ENCODE measurements around the gene VEGFB.
"Not testable (repeated sequence)": the region's sequence is repeated elsewhere in the genome, so short reads cannot be mapped to it uniquely, and the experiment has no call there.

VEGFB gene

DNA sequence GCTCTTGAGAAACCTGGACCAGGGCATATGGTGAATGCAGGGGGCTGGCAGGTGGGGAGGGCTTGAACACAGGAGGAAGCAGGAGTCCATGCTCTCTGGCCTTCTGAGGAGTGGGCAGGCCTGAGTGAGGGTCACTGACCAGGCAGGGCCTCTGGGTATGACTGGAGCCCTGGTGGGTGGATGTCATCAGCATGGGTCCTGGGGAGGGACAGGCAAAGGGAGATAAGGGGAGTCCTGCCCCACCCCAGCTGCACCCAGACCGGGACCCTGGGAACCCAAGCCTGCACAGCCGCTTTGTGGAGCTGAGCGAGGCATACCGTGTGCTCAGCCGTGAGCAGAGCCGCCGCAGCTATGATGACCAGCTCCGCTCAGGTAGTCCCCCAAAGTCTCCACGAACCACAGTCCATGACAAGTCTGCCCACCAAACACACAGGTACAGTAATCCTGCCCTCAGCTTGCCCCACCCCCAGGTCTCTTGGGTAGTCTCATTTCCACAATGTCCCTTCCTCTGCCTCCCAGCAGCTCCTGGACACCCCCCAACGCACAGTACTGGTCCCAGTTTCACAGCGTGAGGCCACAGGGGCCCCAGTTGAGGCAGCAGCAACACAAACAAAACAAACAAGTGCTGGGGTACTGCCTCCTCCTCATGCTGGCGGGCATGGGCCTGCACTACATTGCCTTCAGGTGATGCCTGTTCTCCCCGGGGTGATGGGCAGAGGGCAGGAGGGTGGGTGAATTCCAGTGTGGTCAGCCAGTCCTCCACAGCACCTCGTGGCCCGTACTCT, 2.0 kb upstream of the VEGFB start:
- no peak for DNase-seq

GRCh38 chr11:64232967-64233315, 1.4 kb upstream of the VEGFB start:
- DNase-seq = no peak

- DNase-seq = no peak
These were observed 429 bp downstream of the VEGFB start for GRCh38 chr11:64234647-64235379.

GRCh38 chr11:64235437-64236161, 1.2 kb downstream of the VEGFB start:
- no peak for DNase-seq

DNA sequence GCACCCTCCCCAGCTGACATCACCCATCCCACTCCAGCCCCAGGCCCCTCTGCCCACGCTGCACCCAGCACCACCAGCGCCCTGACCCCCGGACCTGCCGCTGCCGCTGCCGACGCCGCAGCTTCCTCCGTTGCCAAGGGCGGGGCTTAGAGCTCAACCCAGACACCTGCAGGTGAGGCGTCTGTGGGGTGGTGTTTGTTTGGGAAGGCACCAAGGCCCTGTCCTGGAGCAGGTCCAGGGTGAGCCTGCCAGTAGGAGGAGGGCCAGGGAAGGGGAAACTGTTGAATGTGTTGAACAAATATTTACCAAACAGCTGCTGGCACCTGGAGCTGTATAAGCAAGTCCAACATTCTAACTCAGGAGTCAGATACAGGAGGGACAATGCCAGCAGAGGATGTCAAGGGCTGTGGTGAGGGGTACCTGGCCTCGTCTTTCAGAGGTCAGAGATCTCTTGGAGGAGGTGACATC, 3.1 kb downstream of the VEGFB start:
- no peak for DNase-seq

DNA sequence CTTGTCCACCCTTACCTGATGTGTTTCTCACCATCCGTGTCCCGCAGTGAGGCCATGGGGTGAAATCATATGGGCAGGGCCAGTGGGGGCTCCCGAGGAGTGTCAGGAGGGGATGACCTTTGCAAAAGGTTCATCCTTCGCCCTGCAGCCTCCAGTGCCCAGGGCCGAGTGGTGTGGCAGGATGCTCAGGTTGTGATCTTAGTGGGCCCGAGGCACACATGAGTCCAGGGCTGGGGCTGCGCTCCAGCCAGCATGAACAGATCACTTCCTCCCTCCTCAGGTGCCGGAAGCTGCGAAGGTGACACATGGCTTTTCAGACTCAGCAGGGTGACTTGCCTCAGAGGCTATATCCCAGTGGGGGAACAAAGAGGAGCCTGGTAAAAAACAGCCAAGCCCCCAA, 3.7 kb downstream of the VEGFB start:
- DNase-seq = no peak

DNA sequence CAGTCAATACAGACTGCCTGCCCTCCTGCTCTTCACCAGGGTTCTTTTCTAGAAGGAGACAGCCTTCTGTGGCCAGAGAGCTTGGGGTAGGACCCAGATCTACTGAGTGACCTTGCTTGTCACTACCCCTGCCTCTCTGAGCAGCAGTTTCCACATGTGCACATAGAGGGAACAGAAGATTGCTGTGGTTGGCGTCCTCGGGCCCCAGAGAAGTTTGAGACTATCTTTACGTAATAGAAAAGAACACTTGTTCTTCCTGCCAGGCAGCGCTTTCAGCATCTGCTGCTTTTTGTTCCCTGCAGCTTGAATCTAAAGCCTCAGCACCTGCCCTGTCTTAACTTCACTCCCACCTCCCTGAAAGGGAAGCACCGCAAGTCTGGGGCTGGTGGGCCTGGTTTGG, 4.6 kb downstream of the VEGFB start:
- DNase-seq = peak in 1 of 2 donors; percentile 16

DNA sequence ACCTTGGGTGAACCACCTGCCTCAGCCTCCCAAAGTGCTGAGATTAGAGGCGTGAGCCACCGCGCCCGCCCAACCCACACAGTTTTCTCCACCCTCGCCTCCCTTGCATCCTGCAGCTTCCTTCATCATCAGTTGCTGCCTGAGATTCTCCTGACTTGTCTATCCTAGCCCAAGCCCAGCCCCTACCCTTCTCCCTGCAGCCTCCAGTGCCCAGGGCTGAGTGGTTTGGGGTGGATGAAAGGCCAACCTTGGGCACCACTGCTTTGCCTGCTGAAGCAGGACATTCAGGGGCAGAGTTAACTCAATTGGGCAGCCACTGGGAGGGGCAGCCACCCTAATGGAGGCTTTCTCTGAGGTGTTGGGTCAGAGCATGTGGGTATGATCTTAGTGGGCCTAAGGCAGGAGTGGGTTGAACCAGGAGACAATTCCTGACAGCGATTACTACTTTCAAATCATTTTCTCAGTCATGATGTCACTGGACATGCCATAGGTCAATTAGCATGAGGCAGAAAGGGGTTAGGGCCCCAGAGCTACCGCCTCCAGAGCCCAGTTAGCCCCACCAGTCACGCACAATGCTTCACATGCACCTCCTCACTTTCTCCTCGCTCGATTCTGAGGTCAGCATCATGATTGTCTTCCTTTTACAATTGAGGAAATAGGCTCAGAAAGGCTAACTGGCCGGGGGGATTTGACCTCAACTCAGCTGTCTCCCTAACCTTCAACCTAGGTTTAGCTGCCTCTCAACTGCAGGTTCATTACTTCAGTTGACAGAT, 5.5 kb downstream of the VEGFB start:
- no peak for DNase-seq

- peak; percentile 92 to 99 for DNase-seq
These were observed 6.3 kb downstream of the VEGFB start, which contains the start of gene FKBP2 for GRCh38 chr11:64240435-64241240. Gene FKBP2 (plus strand): TSS chr11:64241095. CDS start chr11:64242388, 1,293 bp downstream.

DNA sequence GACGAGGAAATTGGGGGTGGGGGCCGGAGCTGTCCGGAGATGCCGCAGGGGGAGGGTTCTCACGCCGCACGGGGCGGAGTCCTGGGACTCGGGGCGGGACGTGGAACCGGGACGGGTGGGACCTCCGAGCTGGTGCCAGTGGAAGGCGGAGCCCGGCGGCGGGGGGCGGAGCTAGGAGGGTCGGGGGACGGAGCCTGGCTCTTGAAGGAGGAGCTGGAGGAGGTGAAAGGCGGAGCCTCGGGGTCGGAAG, 6.8 kb downstream of the VEGFB start:
- peak; percentile 98 to 100 for DNase-seq

- DNase-seq = no peak
These were observed 7.3 kb downstream of the VEGFB start for GRCh38 chr11:64241491-64242374.

DNA sequence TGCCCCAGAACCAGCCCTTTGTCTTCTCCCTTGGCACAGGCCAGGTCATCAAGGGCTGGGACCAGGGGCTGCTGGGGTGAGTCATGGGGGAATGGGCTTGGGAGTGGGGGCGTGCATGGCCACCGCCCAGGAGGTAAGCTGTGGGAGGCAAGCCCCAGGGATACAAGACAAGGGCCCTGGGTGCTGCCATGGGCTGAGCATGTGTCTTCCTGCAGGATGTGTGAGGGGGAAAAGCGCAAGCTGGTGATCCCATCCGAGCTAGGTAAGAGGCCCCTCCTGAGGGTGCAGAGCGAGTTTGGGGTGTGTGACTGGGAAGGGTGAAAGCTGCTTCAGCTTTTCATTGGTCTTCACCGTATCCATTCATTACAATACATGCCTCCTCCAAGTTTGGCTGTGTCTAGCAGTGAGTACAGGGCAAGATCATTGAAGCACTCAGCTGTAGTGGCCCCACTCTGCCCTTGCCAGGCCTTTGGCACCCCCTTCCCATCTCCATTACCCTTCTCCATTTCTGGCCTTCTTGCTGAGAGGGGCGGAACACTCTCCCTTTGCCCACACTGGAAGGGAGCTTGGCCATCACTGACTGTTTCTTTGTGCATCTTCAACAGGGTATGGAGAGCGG, 9.0 kb downstream of the VEGFB start:
- DNase-seq = no peak

GRCh38 chr11:64244107-64244506, 9.7 kb downstream of the VEGFB start:
- DNase-seq = no peak

DNA sequence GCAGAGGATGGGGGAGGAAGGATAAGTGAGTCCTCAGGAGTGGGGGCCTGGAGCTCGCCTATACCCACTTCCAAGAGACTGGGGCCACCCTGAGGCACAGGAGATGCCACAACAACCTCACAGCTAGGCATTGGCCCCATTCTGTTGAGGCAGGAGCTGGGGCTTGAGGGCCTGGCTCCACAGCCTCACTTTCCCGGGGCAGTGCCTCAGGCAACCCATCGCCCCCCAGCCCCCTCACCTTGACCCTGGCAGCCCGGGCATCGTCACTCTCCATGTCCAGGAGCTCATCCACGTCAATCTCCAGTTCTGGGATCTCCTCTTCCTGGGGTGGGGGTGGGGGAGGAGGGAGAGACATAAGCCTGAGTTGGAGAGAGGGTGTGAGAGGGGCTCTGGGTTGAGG, 10.6 kb downstream of the VEGFB start:
- no peak for DNase-seq

GRCh38 chr11:64245401-64245796, 11.0 kb downstream of the VEGFB start:
- peak; percentile 6 to 28 for DNase-seq

- DNase-seq = peak in 1 of 2 donors; percentile 21
These were observed 11.6 kb downstream of the VEGFB start for GRCh38 chr11:64245797-64246620.

DNA sequence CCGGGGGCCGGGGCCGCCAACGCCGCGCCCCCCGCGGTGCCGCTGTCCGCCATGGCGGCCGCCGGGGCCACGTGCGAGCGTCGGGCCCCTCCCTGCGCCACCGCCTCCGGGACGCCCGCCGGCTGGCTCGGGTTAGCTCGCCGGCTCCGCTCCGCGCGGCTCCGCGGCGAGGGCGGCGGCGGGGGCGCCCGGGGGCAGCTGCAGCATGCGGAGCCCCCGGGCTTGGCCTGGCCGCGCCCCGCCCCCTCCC, 12.2 kb downstream of the VEGFB start:
- not testable (repeated sequence) for DNase-seq

DNA sequence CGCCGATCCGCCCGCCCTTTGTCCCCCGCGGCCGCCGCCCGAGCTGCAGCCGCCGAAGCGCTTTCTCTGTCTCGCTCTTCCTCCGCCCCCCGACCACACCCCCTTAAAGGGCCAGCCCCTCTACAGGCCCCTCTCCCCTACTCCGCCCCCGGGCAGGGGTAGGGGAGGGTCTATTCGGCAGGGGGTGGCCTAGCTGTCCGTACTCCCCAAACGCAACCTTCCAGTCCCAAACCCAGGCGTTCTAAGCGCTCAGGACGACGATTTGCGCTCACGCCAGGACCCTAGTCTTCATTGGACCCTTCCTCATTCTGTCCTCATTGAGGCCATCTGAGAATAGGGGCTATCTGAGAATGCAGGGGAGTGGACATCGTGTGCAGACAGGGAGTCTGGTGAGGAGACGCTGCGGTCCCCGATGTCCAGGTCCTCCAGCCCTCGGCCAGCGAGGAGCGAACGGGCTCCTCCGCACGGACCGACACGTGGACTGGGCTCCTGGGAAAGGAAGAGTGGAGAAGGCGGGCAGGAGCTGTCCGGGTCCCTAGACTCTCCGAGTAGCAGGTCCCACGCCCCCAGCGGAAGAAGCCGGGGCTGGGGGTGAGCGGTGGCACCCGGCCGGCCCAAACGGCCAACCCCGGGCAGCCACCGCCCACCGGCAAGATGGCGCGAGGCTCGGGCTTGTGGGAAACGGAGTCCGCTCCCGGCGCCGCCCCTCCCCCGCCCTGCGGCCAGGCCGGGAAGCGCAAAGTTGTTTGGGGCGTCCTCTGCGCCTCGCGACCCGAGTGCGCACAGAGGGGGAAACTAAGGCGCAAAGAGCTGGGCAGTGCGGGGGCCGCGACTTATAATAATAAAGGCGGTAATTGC, 12.7 kb downstream of the VEGFB start, which contains the start of gene PPP1R14B:
TSS of gene PPP1R14B (minus strand) at position 73 of the 858 bp plus-strand sequence. CDS start 270 bp downstream, outside the sequence.
- peak; percentile 58 to 82 for DNase-seq

Measured in hippocampal formation (tissue), 2 donors.